Skeletal muscle tissue (tissue), 4 donors: Measurements from ENCODE around the gene ATG9A. TPM values are rescaled to one million over a fixed set of nuclear protein-coding genes. Genes with fewer than 3 reads are reported as not detected.

Experiments used
- H3K27ac ChIP-seq: one replicate; pipeline ENCODE4 v1.7.0; 2013; ENCODE audit warnings: mild to moderate bottlenecking, low read depth, low read length, inconsistent platforms
- H3K27me3 ChIP-seq, 3 donors: one replicate each; pipeline ENCODE4 v1.7.0; 2013; ENCODE audit warnings: low read length in 3 of 3; ENCODE audit not compliant: control insufficient read depth in 3 of 3, insufficient read depth in 3 of 3
- H3K36me3 ChIP-seq, 3 donors: one replicate each; pipeline ENCODE4 v1.7.0; 2013; ENCODE audit warnings: low read length in 3 of 3; ENCODE audit not compliant: control insufficient read depth in 3 of 3, insufficient read depth in 3 of 3
- H3K4me1 ChIP-seq, 3 donors: one replicate each; pipeline ENCODE4 v1.7.0; 2013; ENCODE audit warnings: low read length in 3 of 3, mild to moderate bottlenecking in 3 of 3; ENCODE audit not compliant: control insufficient read depth in 3 of 3, insufficient read depth in 3 of 3
- H3K4me3 ChIP-seq, 3 donors: one replicate each; pipeline ENCODE4 v1.7.0; 2013; ENCODE audit warnings: low read length in 3 of 3
- H3K9ac ChIP-seq, 3 donors: one replicate each; pipeline ENCODE4 v1.7.0; 2013; ENCODE audit warnings: low read length in 3 of 3, mild to moderate bottlenecking in 3 of 3, moderate library complexity in 2 of 3, low read depth in 1 of 3
- H3K9me3 ChIP-seq, 3 donors: one replicate each; pipeline ENCODE4 v1.7.0; 2013; ENCODE audit warnings: low read length in 3 of 3; ENCODE audit not compliant: control insufficient read depth in 3 of 3
- total RNA-seq: library from RNA; depleted of rRNA; stranded (reverse); fragments of >200 nt; gene quantifications from one replicate; pipeline ENCODE4 v1.2.3, GENCODE V29; 2014
- donor health status: Osteomylitis.

The ATG9A gene
- total RNA-seq, 1 donor from 2014 or later = 16.7 TPM

GRCh38 chr2:219179601-219180465 is 49.6 kb downstream of the ATG9A start:
- Histone ChIP-seq H3K4me1 (peaks cover 27 to 33% (median 28%) of the 10 kb centered on the region in 3 donors), H3K27ac (no peak overlapping the region), H3K9me3 (no peaks in the 10 kb centered on the region), H3K4me3 (no peak overlapping the region), H3K36me3 (peaks cover 50 to 54% (median 52%) of the 10 kb centered on the region in 3 donors), H3K9ac (peak overlapping the region; percentile 28 to 99 (median 78)), H3K27me3 (no peaks in the 10 kb centered on the region)

GRCh38 chr2:219178377-219179175 is 50.9 kb downstream of the ATG9A start:
- Histone ChIP-seq H3K4me3 (peak overlapping the region; percentile 84 to 98 (median 96)), H3K9ac (peak overlapping the region; percentile 78 to 99 (median 79)), H3K36me3 (peaks cover 55 to 62% (median 58%) of the 10 kb centered on the region in 3 donors), H3K4me1 (peaks cover 27 to 36% (median 28%) of the 10 kb centered on the region in 3 donors), H3K9me3 (no peaks in the 10 kb centered on the region), H3K27me3 (no peaks in the 10 kb centered on the region), H3K27ac (peak overlapping the region; percentile 99)

GRCh38 chr2:219177552-219178376 is 51.7 kb downstream of the ATG9A start, which contains the start of gene RETREG2:
RETREG2 (plus strand) TSS chr2:219178275; CDS start chr2:219178353, 78 bp downstream.
- peaks cover 55 to 63% (median 57%) of the 10 kb centered on the region in 3 donors for H3K36me3 ChIP-seq
- H3K27ac ChIP-seq = peak within 1 kb of the TSS; percentile 99
- no peaks in the 10 kb centered on the region for H3K9me3 ChIP-seq
- H3K4me1 ChIP-seq = peaks cover 27 to 36% (median 28%) of the 10 kb centered on the region in 3 donors
- H3K9ac ChIP-seq = peak within 1 kb of the TSS; percentile 99
- peak within 1 kb of the TSS; percentile 84 to 98 (median 96) for H3K4me3 ChIP-seq
- no peaks in the 10 kb centered on the region for H3K27me3 ChIP-seq

GRCh38 chr2:219176818-219177551 is 52.5 kb downstream of the ATG9A start, which contains the start of gene CNPPD1:
CNPPD1 (minus strand) TSS chr2:219176925; CDS start chr2:219176828, 97 bp downstream.
- Histone ChIP-seq H3K27me3 (no peaks in the 10 kb centered on the region), H3K27ac (peak within 1 kb of the TSS; percentile 99), H3K4me1 (peaks cover 27 to 36% (median 28%) of the 10 kb centered on the region in 3 donors), H3K4me3 (peak within 1 kb of the TSS; percentile 84 to 98 (median 96)), H3K9ac (peak within 1 kb of the TSS; percentile 99), H3K9me3 (no peaks in the 10 kb centered on the region), H3K36me3 (peaks cover 53 to 61% (median 55%) of the 10 kb centered on the region in 3 donors)

- Histone ChIP-seq H3K9me3 (no peaks in the 10 kb centered on the region), H3K27me3 (no peaks in the 10 kb centered on the region), H3K9ac (peak overlapping the region; percentile 80 to 99 (median 99)), H3K36me3 (peaks cover 45 to 54% (median 47%) of the 10 kb centered on the region in 3 donors), H3K4me1 (peaks cover 29 to 42% (median 32%) of the 10 kb centered on the region in 3 donors), H3K4me3 (peak overlapping the region; percentile 84 to 98 (median 96)), H3K27ac (peak overlapping the region; percentile 99)
Observed at GRCh38 chr2:219175928-219176817, 53.3 kb downstream of the ATG9A start.

- Histone ChIP-seq H3K4me1 (peaks cover 34 to 43% (median 38%) of the 10 kb centered on the region in 3 donors), H3K9me3 (no peaks in the 10 kb centered on the region), H3K9ac (peak overlapping the region; percentile 80 to 99 (median 99)), H3K27ac (no peak overlapping the region), H3K27me3 (no peaks in the 10 kb centered on the region), H3K4me3 (peak overlapping the region; percentile 84 to 98 (median 96)), H3K36me3 (peaks cover 38 to 47% (median 40%) of the 10 kb centered on the region in 3 donors)
Observed at GRCh38 chr2:219175486-219175885, 54.0 kb downstream of the ATG9A start.

GRCh38 chr2:219174801-219175200 is 54.6 kb downstream of the ATG9A start:
- peaks cover 33 to 39% (median 37%) of the 10 kb centered on the region in 3 donors for H3K4me1 ChIP-seq
- peaks cover 31 to 40% (median 33%) of the 10 kb centered on the region in 3 donors for H3K36me3 ChIP-seq
- H3K9ac ChIP-seq = no peak overlapping the region
- H3K9me3 ChIP-seq = no peaks in the 10 kb centered on the region
- no peak overlapping the region for H3K27ac ChIP-seq
- H3K27me3 ChIP-seq = no peaks in the 10 kb centered on the region
- H3K4me3 ChIP-seq = no peak overlapping the region

- no peak overlapping the region for H3K27ac ChIP-seq
- H3K27me3 ChIP-seq = no peaks in the 10 kb centered on the region
- peaks cover 26 to 37% (median 29%) of the 10 kb centered on the region in 3 donors for H3K36me3 ChIP-seq
- peaks cover 27 to 33% (median 33%) of the 10 kb centered on the region in 3 donors for H3K4me1 ChIP-seq
- no peak overlapping the region for H3K4me3 ChIP-seq
- H3K9me3 ChIP-seq = no peaks in the 10 kb centered on the region
- no peak overlapping the region for H3K9ac ChIP-seq
Observed at GRCh38 chr2:219174146-219174545, 55.3 kb downstream of the ATG9A start.
